PFSK-1 (cell line): ENCODE results near the gene PDCD4.

Source experiments
- POLR2AphosphoS5 ChIP-seq: IDR thresholded peaks from 2 replicates; pipeline ENCODE4 v1.6.1; 2012; ENCODE audit warnings: low read depth, mild to moderate bottlenecking, control low read depth, low read length, moderate library complexity
- TAF1 ChIP-seq: IDR thresholded peaks from 2 replicates; pipeline ENCODE4 v1.6.1; 2012; ENCODE audit warnings: low read length, control low read depth, borderline replicate concordance; ENCODE audit not compliant: insufficient read depth

GRCh38 chr10:110873951-110874350 is 2.2 kb downstream of the PDCD4 start:
- no peak for TF ChIP-seq TAF1
- no peak for TF ChIP-seq POLR2AphosphoS5
